Gastrocnemius medialis (tissue), 4 donors: ENCODE data around the gene MYRF.

ENCODE experiments used
- CTCF ChIP-seq, 5 experiments: fragments of 450-650 bp in 3 of 5; fragments of 200-600 bp in 2 of 5; sonication (generic) in 2 of 5; IDR thresholded peaks in 4 of 5; conservative IDR thresholded peaks in 1 of 5; 1 replicate in 4 of 5; 2 replicates in 1 of 5; pipeline ENCODE4 v1.5.1; 2016 to 2019; ENCODE audit warnings: antibody characterized with exemption in 5 of 5, mild to moderate bottlenecking in 3 of 5, moderate library complexity in 3 of 5
- POLR2A ChIP-seq, 2 donors: fragments of 450-650 bp; IDR thresholded peaks; one replicate each; pipeline ENCODE4 v1.6.1; 2017; ENCODE audit warnings: antibody characterized with exemption in 2 of 2, mild to moderate bottlenecking in 2 of 2, moderate library complexity in 2 of 2

- TF ChIP-seq CTCF (IDR thresholded peaks at IDR 0.05 in 4 of 5, conservative IDR thresholded peaks at IDR 0.05 in 1 of 5) (no peak), POLR2A (IDR thresholded peaks at IDR 0.05) (no peak)
Measured at GRCh38 chr11:61837411-61838005, 85.1 kb downstream of the MYRF start.
